HUES48 (cell line): ENCODE data around the gene ATP9A.

Source experiments
- H3K27ac ChIP-seq: one replicate; pipeline ENCODE4 v1.7.0; 2013; ENCODE audit warnings: low read depth, low read length, inconsistent platforms
- H3K27me3 ChIP-seq: 2 replicates; pipeline ENCODE4 v1.6.1; 2013; ENCODE audit warnings: mild to moderate bottlenecking, low read length; ENCODE audit not compliant: control insufficient read depth, insufficient read depth
- H3K36me3 ChIP-seq: 2 replicates; pipeline ENCODE4 v1.6.1; 2013; ENCODE audit warnings: low read length; ENCODE audit not compliant: control insufficient read depth, insufficient read depth
- H3K4me1 ChIP-seq: 2 replicates; pipeline ENCODE4 v1.6.1; 2013; ENCODE audit warnings: mild to moderate bottlenecking, low read length; ENCODE audit not compliant: control insufficient read depth, insufficient read depth
- H3K4me3 ChIP-seq: 2 replicates; pipeline ENCODE4 v1.5.1; 2013; ENCODE audit warnings: mild to moderate bottlenecking, low read depth, low read length
- H3K9ac ChIP-seq: 2 replicates; pipeline ENCODE4 v1.6.1; 2013; ENCODE audit warnings: mild to moderate bottlenecking, low read depth, low read length, moderate library complexity
- H3K9me3 ChIP-seq: 2 replicates; pipeline ENCODE4 v1.6.1; 2013; ENCODE audit warnings: low read length; ENCODE audit not compliant: control insufficient read depth, insufficient read depth

The ATP9A gene

GRCh38 chr20:51703400-51704287 is 64.5 kb downstream of the ATP9A start:
- Histone ChIP-seq H3K4me3 (no peak overlapping the region), H3K9me3 (no peaks in the 10 kb centered on the region), H3K27me3 (no peaks in the 10 kb centered on the region), H3K27ac (peak overlapping the region; percentile 67), H3K4me1 (peaks cover 56% of the 10 kb centered on the region), H3K9ac (no peak overlapping the region), H3K36me3 (no peaks in the 10 kb centered on the region)

DNA sequence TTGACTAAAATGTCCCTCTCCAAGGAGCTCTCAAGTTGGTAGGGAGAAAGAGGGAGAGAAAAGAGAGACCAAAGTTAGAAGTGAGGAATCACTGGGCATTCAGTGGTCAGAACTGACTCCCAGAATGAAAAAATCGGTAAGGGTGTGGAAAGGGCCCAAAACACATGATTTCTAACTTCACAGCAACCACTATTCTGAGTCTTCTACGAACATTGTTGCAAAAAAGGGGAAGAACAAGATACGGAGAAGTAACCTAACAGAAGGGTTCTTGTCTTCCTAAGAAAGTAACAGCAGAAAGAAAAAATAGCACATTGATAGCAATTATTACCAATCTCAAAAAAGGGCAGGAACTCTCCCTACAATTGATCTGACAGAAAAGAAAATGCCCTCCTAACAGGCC is 65.6 kb downstream of the ATP9A start:
- H3K4me3 ChIP-seq = no peak overlapping the region
- no peak overlapping the region for H3K27ac ChIP-seq
- no peaks in the 10 kb centered on the region for H3K9me3 ChIP-seq
- H3K36me3 ChIP-seq = no peaks in the 10 kb centered on the region
- peaks cover 60% of the 10 kb centered on the region for H3K4me1 ChIP-seq
- no peak overlapping the region for H3K9ac ChIP-seq
- H3K27me3 ChIP-seq = no peaks in the 10 kb centered on the region

- H3K27ac ChIP-seq = peak overlapping the region; percentile 16
- H3K36me3 ChIP-seq = no peaks in the 10 kb centered on the region
- no peak overlapping the region for H3K4me3 ChIP-seq
- H3K4me1 ChIP-seq = peaks cover 66% of the 10 kb centered on the region
- H3K9me3 ChIP-seq = no peaks in the 10 kb centered on the region
- H3K9ac ChIP-seq = no peak overlapping the region
- H3K27me3 ChIP-seq = no peaks in the 10 kb centered on the region
Observed at GRCh38 chr20:51700809-51701285, 67.3 kb downstream of the ATP9A start.

DNA sequence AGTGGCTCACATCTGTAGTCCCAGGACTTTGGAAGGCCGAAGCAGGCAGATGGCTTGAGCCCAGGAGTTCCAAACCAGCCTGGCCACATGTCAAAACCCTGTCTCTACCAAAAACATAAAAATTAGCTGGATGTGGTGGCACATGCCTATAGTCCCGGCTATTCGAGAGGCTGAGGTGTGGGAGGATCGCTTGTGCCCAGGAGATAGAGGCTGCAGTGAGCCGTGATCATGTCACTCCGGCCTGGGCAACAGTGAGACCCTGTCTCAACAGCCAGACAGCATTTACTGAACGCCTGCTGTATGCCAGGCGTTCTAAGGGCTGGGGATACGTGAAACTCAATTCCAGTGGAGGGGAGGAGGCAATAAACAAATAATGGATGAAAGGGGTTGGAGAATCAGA is 69.9 kb downstream of the ATP9A start:
- Histone ChIP-seq H3K9ac (no peak overlapping the region), H3K36me3 (no peaks in the 10 kb centered on the region), H3K9me3 (no peaks in the 10 kb centered on the region), H3K27ac (no peak overlapping the region), H3K4me1 (peaks cover 49% of the 10 kb centered on the region), H3K27me3 (no peaks in the 10 kb centered on the region), H3K4me3 (no peak overlapping the region)

- H3K9me3 ChIP-seq = no peaks in the 10 kb centered on the region
- no peaks in the 10 kb centered on the region for H3K27me3 ChIP-seq
- no peak overlapping the region for H3K4me3 ChIP-seq
- peak overlapping the region; percentile 92 for H3K27ac ChIP-seq
- no peak overlapping the region for H3K9ac ChIP-seq
- peaks cover 39% of the 10 kb centered on the region for H3K4me1 ChIP-seq
- no peaks in the 10 kb centered on the region for H3K36me3 ChIP-seq
Observed at GRCh38 chr20:51697096-51697826, 70.9 kb downstream of the ATP9A start.

DNA sequence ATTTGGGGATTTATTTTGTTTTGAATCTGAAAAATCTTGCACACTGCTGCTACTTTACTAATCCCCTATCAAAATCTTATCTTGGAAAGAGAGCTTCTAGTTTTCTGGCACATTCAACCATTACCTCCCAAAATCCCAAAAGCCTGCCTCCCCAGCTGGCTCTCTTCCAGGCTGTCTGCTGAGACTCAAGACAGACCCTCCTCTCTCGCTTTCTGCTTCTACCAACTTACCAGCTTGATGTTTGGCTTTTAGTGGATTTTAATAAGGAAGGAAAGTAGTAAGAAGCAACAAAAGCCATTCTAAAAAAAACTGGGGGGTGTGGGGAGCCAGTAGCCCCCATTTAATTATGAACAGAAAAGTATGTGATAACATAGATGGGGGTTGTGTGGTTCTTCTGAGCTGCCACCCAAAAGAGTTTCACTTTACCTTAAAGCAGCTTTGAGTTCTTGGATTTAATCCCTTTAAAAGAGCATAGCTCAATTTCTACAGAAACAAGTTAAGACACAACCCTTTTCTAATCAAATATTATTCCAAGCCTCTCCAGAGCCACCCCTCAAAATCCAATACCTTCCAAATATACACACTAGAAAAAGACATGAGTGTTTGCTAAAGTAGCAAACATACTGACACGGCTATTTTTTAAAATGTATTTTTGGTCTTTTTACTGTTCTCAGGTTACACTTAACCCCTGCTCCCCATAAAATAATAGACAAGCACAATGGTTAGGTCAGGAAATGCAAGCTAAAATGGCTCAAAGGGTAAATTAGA is 71.7 kb downstream of the ATP9A start:
- Histone ChIP-seq H3K27me3 (no peaks in the 10 kb centered on the region), H3K4me1 (peaks cover 35% of the 10 kb centered on the region), H3K27ac (peak overlapping the region; percentile 92), H3K9me3 (no peaks in the 10 kb centered on the region), H3K36me3 (no peaks in the 10 kb centered on the region), H3K4me3 (no peak overlapping the region; the same call in 1 of the 2 replicates), H3K9ac (0 out of 2 replicates have a peak overlapping the region, but pooled peaks have one; percentile 14)

DNA sequence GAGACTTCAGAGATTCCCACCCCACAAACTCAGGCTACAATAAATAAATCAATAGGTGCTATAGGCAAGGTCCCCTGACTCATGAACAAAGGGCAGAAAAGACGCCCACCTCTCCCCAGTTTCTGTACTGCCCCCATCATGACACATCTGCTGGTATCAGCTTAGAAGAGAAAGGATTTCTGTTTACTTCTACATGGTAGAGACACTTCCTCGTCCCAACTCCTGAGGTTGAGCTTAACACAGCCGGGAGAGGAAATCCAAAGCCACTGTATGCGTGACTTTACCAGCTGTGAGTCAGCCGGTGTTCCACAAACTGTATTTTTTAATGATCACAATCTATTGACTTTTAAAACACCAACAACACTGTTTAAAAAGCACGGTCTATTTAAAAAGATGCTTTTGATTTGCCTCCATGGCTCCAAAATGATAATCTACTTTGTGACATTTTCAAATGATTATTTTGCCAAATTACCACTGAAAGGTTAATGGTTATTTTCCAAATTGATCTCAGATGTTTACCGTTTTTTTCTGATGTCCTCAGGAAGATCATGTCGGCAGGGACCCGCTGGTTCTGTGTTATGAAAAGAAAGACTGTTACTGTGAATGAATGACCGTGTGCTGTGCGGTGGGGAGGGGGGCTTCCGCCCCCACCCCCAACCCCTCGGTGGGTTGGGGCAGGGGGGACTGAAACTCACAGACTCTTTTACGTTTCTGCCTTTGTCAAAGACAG is 72.5 kb downstream of the ATP9A start:
- Histone ChIP-seq H3K9me3 (no peaks in the 10 kb centered on the region), H3K36me3 (no peaks in the 10 kb centered on the region), H3K4me1 (peaks cover 28% of the 10 kb centered on the region), H3K27me3 (no peaks in the 10 kb centered on the region), H3K9ac (0 out of 2 replicates have a peak overlapping the region, but pooled peaks have one; percentile 14), H3K4me3 (no peak overlapping the region; the same call in 1 of the 2 replicates), H3K27ac (peak overlapping the region; percentile 92)

GRCh38 chr20:51692806-51693400 is 75.3 kb downstream of the ATP9A start:
- Histone ChIP-seq H3K27ac (no peak overlapping the region), H3K27me3 (no peaks in the 10 kb centered on the region), H3K4me3 (no peak overlapping the region), H3K9me3 (no peaks in the 10 kb centered on the region), H3K36me3 (no peaks in the 10 kb centered on the region), H3K9ac (no peak overlapping the region), H3K4me1 (peaks cover 24% of the 10 kb centered on the region)

DNA sequence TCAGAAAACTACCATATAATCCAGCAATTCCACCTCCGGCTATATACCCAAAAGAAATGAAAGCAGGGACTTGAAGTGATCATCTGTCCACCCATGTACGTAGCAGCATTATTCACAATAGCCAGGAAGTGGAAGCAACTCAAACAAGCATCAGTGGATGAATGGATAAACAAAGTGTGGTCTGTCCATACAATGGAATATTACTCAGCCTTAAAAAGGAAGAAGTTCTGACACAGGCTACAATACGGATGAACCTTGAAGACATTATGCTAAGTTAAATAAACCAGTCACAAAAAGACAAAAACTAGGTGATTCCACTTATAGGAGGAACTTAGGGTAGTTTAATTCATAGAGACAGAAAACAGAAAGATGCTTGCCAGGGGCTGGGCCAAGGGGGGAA is 76.5 kb downstream of the ATP9A start:
- Histone ChIP-seq H3K9ac (no peak overlapping the region), H3K27me3 (no peaks in the 10 kb centered on the region), H3K36me3 (no peaks in the 10 kb centered on the region), H3K27ac (no peak overlapping the region), H3K9me3 (no peaks in the 10 kb centered on the region), H3K4me1 (peaks cover 15% of the 10 kb centered on the region), H3K4me3 (no peak overlapping the region)
